ENCODE data around the gene ARHGEF28. TPM values are rescaled to one million over a fixed set of nuclear protein-coding genes. Genes with fewer than 3 reads are reported as not detected.

ARHGEF28 gene
- total and polyA plus RNA-seq, 4 experiments from 2014 or later = not detected

DNA sequence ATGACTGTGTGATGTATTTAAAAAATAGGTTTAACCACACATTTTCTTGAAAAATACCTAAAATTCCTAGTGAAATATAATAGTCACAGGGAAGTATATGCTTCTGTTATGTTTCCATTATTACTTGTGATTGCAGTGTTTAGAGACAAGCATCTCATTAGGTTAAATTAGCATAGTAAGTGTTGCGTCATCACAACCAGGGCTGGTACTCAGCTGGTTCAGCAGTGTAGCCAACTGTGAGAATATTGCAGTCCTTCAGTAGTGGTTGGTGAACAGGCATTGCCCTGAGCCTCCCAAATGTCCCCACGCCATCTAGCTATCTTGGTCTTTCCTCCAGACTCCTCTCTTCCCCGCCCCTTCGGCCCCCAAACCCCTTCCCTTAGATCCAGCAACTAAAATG lies 261.7 kb downstream of the ARHGEF28 start:
- H3K4me3 ChIP-seq (ENCODE audit: low read length in 2 of 2) = no peak overlapping the region
- DNase-seq = no peak
- Mint-ChIP-seq H3K27ac (no peak overlapping the region), H3K36me3 (no peaks in the 10 kb centered on the region), H3K9me3 (peaks cover 0 to 2% (median 0%) of the 10 kb centered on the region in 8 donors), H3K4me3 (no peak overlapping the region), H3K27me3 (peaks cover 10 to 12% of the 10 kb centered on the region in 2 donors), H3K4me1 (no peaks in the 10 kb centered on the region)
- no peak overlapping the region for H3K27ac ChIP-seq (ENCODE audit: low read depth, low read length)
- POLR2A ChIA-PET (ENCODE audit: partially characterized antibody) = no interaction called here
- intact Hi-C loops (cut with micrococcal nuclease) = no loop called here
- H3K4me1 ChIP-seq (ENCODE audit: insufficient read depth, low read length) = no peaks in the 10 kb centered on the region
- CTCF ChIA-PET (ENCODE audit: partially characterized antibody) = interaction anchor here (2.5 kb wide), 1 partner anchor 15 kb away, joined by 8 read pairs; no protein-coding TSS in a partner anchor
- H3K27me3 ChIP-seq (ENCODE audit: insufficient read depth, low read length) = no peaks in the 10 kb centered on the region
- H3K36me3 ChIP-seq (ENCODE audit: insufficient read depth, low read length) = no peaks in the 10 kb centered on the region
- no peaks in the 10 kb centered on the region for H3K9me3 ChIP-seq (ENCODE audit: control insufficient read depth in 1 of 2, low read length in 2 of 2)

DNA sequence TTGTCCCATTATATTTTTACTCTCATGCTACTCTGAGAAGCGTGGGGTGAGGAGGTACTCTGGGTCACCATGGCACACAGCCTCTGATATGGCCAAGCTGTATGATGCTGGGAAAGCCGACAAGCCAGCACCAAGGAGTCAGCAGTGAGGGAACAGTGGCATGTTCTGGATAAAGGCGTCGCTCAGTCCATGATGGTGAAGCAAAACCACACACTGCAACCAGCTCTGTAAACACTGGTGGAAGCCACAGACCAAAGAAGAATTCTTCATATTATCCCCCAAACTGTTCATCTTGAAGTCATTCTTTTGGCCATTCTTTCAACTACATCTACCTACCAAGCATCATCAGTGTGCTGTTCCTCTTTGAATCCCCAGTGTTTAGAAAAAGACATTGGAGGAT lies 264.6 kb downstream of the ARHGEF28 start:
- Histone ChIP-seq H3K27me3 (ENCODE audit: insufficient read depth, low read length) (no peaks in the 10 kb centered on the region), H3K36me3 (ENCODE audit: insufficient read depth, low read length) (no peaks in the 10 kb centered on the region), H3K27ac (ENCODE audit: low read depth, low read length) (no peak overlapping the region), H3K4me3 (ENCODE audit: low read length in 2 of 2) (no peak overlapping the region), H3K9me3 (ENCODE audit: control insufficient read depth in 1 of 2, low read length in 2 of 2) (no peaks in the 10 kb centered on the region), H3K4me1 (ENCODE audit: insufficient read depth, low read length) (no peaks in the 10 kb centered on the region)
- H3K4me3 Mint-ChIP-seq = no peak overlapping the region
- H3K36me3 Mint-ChIP-seq = no peaks in the 10 kb centered on the region
- H3K4me1 Mint-ChIP-seq = peaks cover 0 to 3% (median 0%) of the 10 kb centered on the region in 4 donors
- ChIA-PET POLR2A (ENCODE audit: partially characterized antibody) (no interaction called here), CTCF (ENCODE audit: partially characterized antibody) (interaction anchor here (2.7 kb wide), 1 partner anchor 12 kb away, joined by 8 read pairs; no protein-coding TSS in a partner anchor)
- H3K27ac Mint-ChIP-seq = no peak overlapping the region
- peaks cover 0 to 2% (median 0%) of the 10 kb centered on the region in 8 donors for H3K9me3 Mint-ChIP-seq
- intact Hi-C loops (cut with micrococcal nuclease) = no loop called here
- no peak for DNase-seq
- H3K27me3 Mint-ChIP-seq = peaks cover 13 to 18% of the 10 kb centered on the region in 2 donors

DNA sequence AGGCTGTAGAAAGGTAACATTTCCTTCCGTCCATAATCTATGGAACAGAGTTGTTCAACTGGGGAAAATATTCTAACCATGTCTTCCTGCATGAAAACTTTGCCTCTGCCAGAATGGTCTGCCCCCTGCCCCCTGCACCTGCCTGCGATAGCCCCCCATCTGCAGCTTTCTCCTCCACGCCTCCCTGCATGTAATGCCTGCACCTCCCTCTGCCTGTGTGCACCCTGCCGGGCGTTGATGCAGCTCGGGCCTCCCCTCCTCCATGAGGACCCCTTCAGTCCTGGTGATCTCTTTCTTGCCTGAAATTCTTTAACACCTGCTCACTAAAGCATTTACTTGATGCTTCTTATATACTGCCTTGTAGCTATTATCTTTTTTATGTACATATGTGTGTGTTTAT lies 266.2 kb downstream of the ARHGEF28 start:
- ChIA-PET POLR2A (ENCODE audit: partially characterized antibody) (no interaction called here), CTCF (ENCODE audit: partially characterized antibody) (interaction anchor here (1.3 kb wide), 1 partner anchor 10 kb away, joined by 4 read pairs; no protein-coding TSS in a partner anchor)
- Mint-ChIP-seq H3K9me3 (peaks cover 0 to 2% (median 0%) of the 10 kb centered on the region in 8 donors), H3K4me3 (no peak overlapping the region), H3K4me1 (peaks cover 0 to 3% (median 0%) of the 10 kb centered on the region in 4 donors), H3K27me3 (peaks cover 23 to 25% of the 10 kb centered on the region in 2 donors), H3K36me3 (no peaks in the 10 kb centered on the region), H3K27ac (no peak overlapping the region)
- no peaks in the 10 kb centered on the region for H3K4me1 ChIP-seq (ENCODE audit: insufficient read depth, low read length)
- H3K9me3 ChIP-seq (ENCODE audit: control insufficient read depth in 1 of 2, low read length in 2 of 2) = no peaks in the 10 kb centered on the region
- H3K4me3 ChIP-seq (ENCODE audit: low read length in 2 of 2) = no peak overlapping the region
- no peak overlapping the region for H3K27ac ChIP-seq (ENCODE audit: low read depth, low read length)
- intact Hi-C loops (cut with micrococcal nuclease) = no loop called here
- no peaks in the 10 kb centered on the region for H3K36me3 ChIP-seq (ENCODE audit: insufficient read depth, low read length)
- no peak for DNase-seq
- H3K27me3 ChIP-seq (ENCODE audit: insufficient read depth, low read length) = no peaks in the 10 kb centered on the region

DNA sequence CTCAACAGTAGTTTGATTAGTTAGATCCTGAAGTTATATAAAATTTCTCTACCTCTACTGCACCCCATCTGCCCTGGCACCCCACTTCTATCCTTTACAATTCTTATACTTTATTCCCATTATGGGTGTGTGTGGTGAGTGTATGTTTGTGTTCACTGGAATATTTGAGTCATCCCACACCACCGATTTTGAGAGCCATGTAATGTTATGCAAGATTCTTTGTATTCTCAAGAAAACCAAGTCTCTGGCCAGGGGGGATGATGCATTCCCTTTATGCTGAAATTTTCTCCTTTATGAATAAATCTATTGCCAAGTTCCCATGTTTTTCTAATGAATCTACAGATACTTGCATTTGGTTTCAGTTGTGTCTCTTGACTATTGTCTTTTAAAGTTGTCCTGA lies 266.8 kb downstream of the ARHGEF28 start:
- intact Hi-C loops (cut with micrococcal nuclease) = no loop called here
- ChIA-PET POLR2A (ENCODE audit: partially characterized antibody) (interaction anchor here (0.6 kb wide), 1 partner anchor 1337 kb away, joined by 3 read pairs; no protein-coding TSS in a partner anchor), CTCF (ENCODE audit: partially characterized antibody) (interaction anchor here (1.3 to 1.5 kb wide), 2 partner anchors 10 kb away, joined by 4 to 10 read pairs; no protein-coding TSS in a partner anchor)
- no peaks in the 10 kb centered on the region for H3K4me1 ChIP-seq (ENCODE audit: insufficient read depth, low read length)
- Mint-ChIP-seq H3K27me3 (peaks cover 23 to 25% of the 10 kb centered on the region in 2 donors), H3K4me1 (peaks cover 0 to 3% (median 0%) of the 10 kb centered on the region in 4 donors), H3K27ac (no peak overlapping the region), H3K4me3 (no peak overlapping the region), H3K36me3 (no peaks in the 10 kb centered on the region), H3K9me3 (peaks cover 0 to 2% (median 0%) of the 10 kb centered on the region in 8 donors)
- H3K27me3 ChIP-seq (ENCODE audit: insufficient read depth, low read length) = no peaks in the 10 kb centered on the region
- DNase-seq = no peak
- no peaks in the 10 kb centered on the region for H3K36me3 ChIP-seq (ENCODE audit: insufficient read depth, low read length)
- no peak overlapping the region for H3K27ac ChIP-seq (ENCODE audit: low read depth, low read length)
- no peak overlapping the region for H3K4me3 ChIP-seq (ENCODE audit: low read length in 2 of 2)
- H3K9me3 ChIP-seq (ENCODE audit: control insufficient read depth in 1 of 2, low read length in 2 of 2) = no peaks in the 10 kb centered on the region

DNA sequence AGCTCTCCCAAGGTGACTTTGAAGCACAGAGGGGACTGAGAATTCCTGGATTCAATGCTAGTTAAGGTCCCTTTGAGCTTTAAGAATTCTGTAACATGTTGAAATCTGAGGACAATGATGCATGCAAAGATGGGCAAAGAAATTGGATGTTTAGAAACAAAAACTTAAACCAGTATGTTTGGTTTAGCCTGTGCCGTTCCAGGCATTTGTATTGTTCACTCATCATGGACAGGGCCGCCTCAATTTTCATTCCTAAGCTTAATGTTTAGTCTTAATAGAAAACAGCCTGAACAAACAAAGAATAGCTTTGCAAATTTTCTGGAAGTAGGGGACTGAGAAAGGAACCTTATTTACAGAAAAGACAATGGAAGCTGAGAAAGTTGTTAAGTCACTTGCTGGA lies 267.8 kb downstream of the ARHGEF28 start:
- H3K4me3 ChIP-seq (ENCODE audit: low read length in 2 of 2) = no peak overlapping the region
- no peaks in the 10 kb centered on the region for H3K4me1 ChIP-seq (ENCODE audit: insufficient read depth, low read length)
- intact Hi-C loops (cut with micrococcal nuclease) = no loop called here
- Mint-ChIP-seq H3K4me1 (peaks cover 0 to 3% (median 0%) of the 10 kb centered on the region in 4 donors), H3K27me3 (peaks cover 25 to 26% of the 10 kb centered on the region in 2 donors), H3K4me3 (no peak overlapping the region), H3K9me3 (peaks cover 0 to 2% (median 0%) of the 10 kb centered on the region in 8 donors), H3K27ac (no peak overlapping the region), H3K36me3 (no peaks in the 10 kb centered on the region)
- ChIA-PET CTCF (ENCODE audit: partially characterized antibody) (interaction anchor here (1.1 to 1.5 kb wide), 4 partner anchors 9 to 756 kb away, joined by 3 to 10 read pairs (median 3); no protein-coding TSS in a partner anchor), POLR2A (ENCODE audit: partially characterized antibody) (no interaction called here)
- no peaks in the 10 kb centered on the region for H3K27me3 ChIP-seq (ENCODE audit: insufficient read depth, low read length)
- H3K9me3 ChIP-seq (ENCODE audit: control insufficient read depth in 1 of 2, low read length in 2 of 2) = no peaks in the 10 kb centered on the region
- no peak overlapping the region for H3K27ac ChIP-seq (ENCODE audit: low read depth, low read length)
- no peak for DNase-seq
- no peaks in the 10 kb centered on the region for H3K36me3 ChIP-seq (ENCODE audit: insufficient read depth, low read length)

DNA sequence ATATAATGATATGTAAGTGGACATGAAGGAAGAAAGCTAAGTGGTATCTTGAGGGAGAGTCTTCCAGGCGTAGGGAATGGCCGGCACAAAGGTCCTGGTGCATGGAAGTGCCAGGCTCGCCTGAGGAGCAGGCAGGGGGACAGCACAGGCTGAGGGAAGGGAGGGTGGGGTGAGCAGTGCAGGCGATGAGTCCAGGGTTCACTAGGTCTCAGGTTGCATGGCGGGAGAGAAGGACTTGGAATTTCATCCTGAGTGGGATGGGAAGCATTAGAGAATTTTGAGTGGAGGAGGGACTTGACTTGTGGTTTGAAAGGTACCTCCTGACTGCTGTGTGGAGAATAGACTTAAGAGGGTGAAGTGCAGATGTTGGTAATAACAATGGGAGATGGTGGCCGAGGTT lies 268.9 kb downstream of the ARHGEF28 start:
- H3K4me1 Mint-ChIP-seq = peaks cover 0 to 3% (median 0%) of the 10 kb centered on the region in 4 donors
- H3K9me3 Mint-ChIP-seq = peaks cover 0 to 2% (median 0%) of the 10 kb centered on the region in 8 donors
- no peaks in the 10 kb centered on the region for H3K9me3 ChIP-seq (ENCODE audit: control insufficient read depth in 1 of 2, low read length in 2 of 2)
- H3K4me3 Mint-ChIP-seq = no peak overlapping the region
- DNase-seq = no peak
- peaks cover 23 to 30% of the 10 kb centered on the region in 2 donors for H3K27me3 Mint-ChIP-seq
- no peak overlapping the region for H3K27ac ChIP-seq (ENCODE audit: low read depth, low read length)
- no peak overlapping the region for H3K27ac Mint-ChIP-seq
- intact Hi-C loops (cut with micrococcal nuclease) = no loop called here
- no peaks in the 10 kb centered on the region for H3K27me3 ChIP-seq (ENCODE audit: insufficient read depth, low read length)
- no peaks in the 10 kb centered on the region for H3K4me1 ChIP-seq (ENCODE audit: insufficient read depth, low read length)
- H3K36me3 Mint-ChIP-seq = no peaks in the 10 kb centered on the region
- POLR2A ChIA-PET (ENCODE audit: partially characterized antibody) = no interaction called here
- no peak overlapping the region for H3K4me3 ChIP-seq (ENCODE audit: low read length in 2 of 2)
- H3K36me3 ChIP-seq (ENCODE audit: insufficient read depth, low read length) = no peaks in the 10 kb centered on the region
- CTCF ChIA-PET (ENCODE audit: partially characterized antibody) = interaction anchor here (1.2 to 1.3 kb wide), 2 partner anchors 9 to 750 kb away, joined by 3 read pairs; no protein-coding TSS in a partner anchor

DNA sequence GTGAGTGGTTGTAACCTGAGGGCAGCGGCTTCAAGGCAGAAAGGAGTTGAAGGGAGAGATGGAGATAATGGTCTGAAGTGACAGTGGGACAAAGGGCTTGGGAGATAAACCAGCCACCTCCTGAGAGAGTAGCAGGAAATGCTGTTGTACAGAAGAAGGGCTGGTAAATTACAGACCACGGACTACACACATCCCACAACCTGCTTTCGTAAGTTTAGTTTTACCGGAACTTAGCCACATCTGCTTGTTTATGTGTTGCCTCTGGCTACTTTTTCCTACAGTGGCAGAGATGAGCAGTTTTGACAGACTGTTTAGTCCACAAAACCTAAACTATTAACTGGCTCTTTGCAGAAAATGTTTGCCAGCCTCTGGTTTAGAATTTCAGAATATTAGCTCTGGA lies 269.5 kb downstream of the ARHGEF28 start:
- no peak for DNase-seq
- POLR2A ChIA-PET (ENCODE audit: partially characterized antibody) = no interaction called here
- H3K9me3 ChIP-seq (ENCODE audit: control insufficient read depth in 1 of 2, low read length in 2 of 2) = no peaks in the 10 kb centered on the region
- Mint-ChIP-seq H3K4me3 (no peak overlapping the region), H3K27ac (no peak overlapping the region), H3K36me3 (no peaks in the 10 kb centered on the region), H3K27me3 (peaks cover 21 to 32% of the 10 kb centered on the region in 2 donors), H3K9me3 (peaks cover 0 to 2% (median 0%) of the 10 kb centered on the region in 8 donors), H3K4me1 (peaks cover 0 to 3% (median 0%) of the 10 kb centered on the region in 4 donors)
- H3K4me3 ChIP-seq (ENCODE audit: low read length in 2 of 2) = no peak overlapping the region
- no peaks in the 10 kb centered on the region for H3K4me1 ChIP-seq (ENCODE audit: insufficient read depth, low read length)
- H3K27me3 ChIP-seq (ENCODE audit: insufficient read depth, low read length) = no peaks in the 10 kb centered on the region
- intact Hi-C loops (cut with micrococcal nuclease) = no loop called here
- H3K36me3 ChIP-seq (ENCODE audit: insufficient read depth, low read length) = no peaks in the 10 kb centered on the region
- CTCF ChIA-PET (ENCODE audit: partially characterized antibody) = interaction anchor here (1.0 kb wide), 1 partner anchor 754 kb away, joined by 3 read pairs; no protein-coding TSS in a partner anchor
- H3K27ac ChIP-seq (ENCODE audit: low read depth, low read length) = no peak overlapping the region

Measured in CD4-positive, alpha-beta memory T cell (primary cell).